ENCODE data around the gene CCDC192. TPM values are rescaled to one million over a fixed set of nuclear protein-coding genes. Genes with fewer than 3 reads are reported as not detected.

Gene CCDC192
- total and polyA plus RNA-seq, 10 of the 15 experiments (the other 5 are each of a cell fraction or from before 2014, with no cell fraction given): 0.20 to 0.79 (median 0.32) TPM; not detected in 4

- H3K9ac ChIP-seq (ENCODE audit: control insufficient read depth, insufficient read depth, low read length): no peak overlapping the region
- no peak overlapping the region for H3K4me3 ChIP-seq
- CTCF ChIA-PET: interaction anchor here (1.4 to 1.5 kb wide), 2 partner anchors 9 to 19 kb away, joined by 3 to 14 read pairs; no protein-coding TSS in a partner anchor
- POLR2A ChIA-PET: interaction anchor here (0.6 to 0.7 kb wide), 3 partner anchors 12 to 84 kb away, joined by 3 to 8 read pairs (median 4); no protein-coding TSS in a partner anchor
- BruUV-seq (replicated peaks): no TSS peak
- intact Hi-C loops (cut with micrococcal nuclease; ENCODE audit: unreplicated experiment): no loop called here
- no peaks in the 10 kb centered on the region for H4K20me1 ChIP-seq (ENCODE audit: control insufficient read depth, insufficient read depth)
- DNase-seq (ENCODE audit: low read depth, low spot score) (no peak), FAIRE-seq (no peak), ATAC-seq (no peak)
- H3K4me2 ChIP-seq (ENCODE audit: control insufficient read depth, insufficient read depth): no peak overlapping the region
- SMC1A ChIA-PET (ENCODE audit: uncharacterized antibody, unreplicated experiment): interaction anchor here (0.8 to 2.7 kb wide), 5 partner anchors 9 to 274 kb away, joined by 3 to 13 read pairs (median 3); no protein-coding TSS in a partner anchor
- no peaks in the 10 kb centered on the region for H3K27me3 ChIP-seq (replicated peaks in 1 of 2; ENCODE audit: control insufficient read depth in 2 of 2, insufficient read depth in 2 of 2, low read length in 1 of 2)
- H2AFZ ChIP-seq (ENCODE audit: control insufficient read depth, low read depth, low read length): no peak overlapping the region
- no peaks in the 10 kb centered on the region for H3K79me2 ChIP-seq (ENCODE audit: control insufficient read depth, insufficient read depth, low read length)
- in situ Hi-C loops (cut with MboI): no loop called here
- no peaks in the 10 kb centered on the region for H3K36me3 ChIP-seq (ENCODE audit: control insufficient read depth in 2 of 2, insufficient read depth in 2 of 2, low read length in 1 of 2)
- H3K4me1 ChIP-seq (ENCODE audit: control insufficient read depth, insufficient read depth, low read length): no peaks in the 10 kb centered on the region
- H3K9me3 ChIP-seq (replicated peaks; ENCODE audit: control insufficient read depth, insufficient read depth, low read length): no peaks in the 10 kb centered on the region
- TF ChIP-seq ZBTB40 (IDR thresholded peaks at IDR 0.05; ENCODE audit: borderline replicate concordance) (no peak), HCFC1 (IDR thresholded peaks at IDR 0.05; ENCODE audit: low read length) (no peak), SMC3 (IDR thresholded peaks at IDR 0.05; ENCODE audit: borderline replicate concordance, low read length) (no peak), MTA3 (IDR thresholded peaks at IDR 0.05; ENCODE audit: borderline replicate concordance, low read length) (no peak), PBX3 (IDR thresholded peaks at IDR 0.05; ENCODE audit: insufficient replicate concordance, low read depth, low read length) (no peak), GATAD2B (conservative IDR thresholded peaks at IDR 0.05; ENCODE audit: low read depth) (no peak), RFX5 (IDR thresholded peaks at IDR 0.05; ENCODE audit: low read depth, low read length) (no peak), SP1 (IDR thresholded peaks at IDR 0.05; ENCODE audit: low read depth, low read length) (no peak), TARDBP (IDR thresholded peaks at IDR 0.05; ENCODE audit: borderline replicate concordance) (no peak), TCF7 (IDR thresholded peaks at IDR 0.05; ENCODE audit: borderline replicate concordance) (no peak)
- no peak overlapping the region for H3K27ac ChIP-seq (ENCODE audit: control insufficient read depth, insufficient read depth)
- 87% methylated on average over 1 of the region's 1 CpG for WGBS (ENCODE audit: insufficient coverage, insufficient replicate concordance, low lambda C conversion rate, missing lambda C conversion rate)
- RAD21 ChIA-PET (ENCODE audit: unreplicated experiment): interaction anchor here (1.5 kb wide), 1 partner anchor 9 kb away, joined by 5 read pairs; no protein-coding TSS in a partner anchor
Measured at GRCh38 chr5:127884416-127884815, 181.2 kb downstream of the CCDC192 start.

Data from GM12878 (cell line).